GM12872 (cell line): ENCODE results near the gene PACS2.

Experiments used
- TF ChIP-seq, protein P1 (sequence below): IDR thresholded peaks from 3 replicates; pipeline ENCODE4 v1.5.1; 2011; ENCODE audit warnings: low read depth, mild to moderate bottlenecking, low read length, moderate library complexity; ENCODE audit not compliant: insufficient read depth

PACS2 gene

DNA sequence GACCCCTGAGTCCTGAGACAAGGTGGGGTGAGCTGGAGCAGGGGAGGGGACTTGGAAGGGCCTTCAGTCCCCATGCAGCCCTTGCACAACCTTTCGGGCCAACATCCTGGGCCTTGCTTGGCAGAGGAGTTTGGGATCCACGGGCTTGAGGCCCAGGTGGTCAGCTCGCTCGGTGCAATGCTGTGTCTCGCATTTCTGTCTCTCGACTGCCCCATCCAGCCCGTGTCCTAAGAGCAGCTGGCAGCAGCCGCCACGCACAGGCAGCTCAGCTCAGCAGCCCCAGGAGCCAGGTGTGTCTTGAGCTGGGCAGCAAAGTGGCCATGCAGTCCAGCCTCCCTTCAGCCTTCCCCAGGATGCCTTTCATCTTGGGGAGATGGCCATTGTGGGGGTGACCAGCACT, 10.8 kb downstream of the PACS2 start:
- TF ChIP-seq, protein P1, sequence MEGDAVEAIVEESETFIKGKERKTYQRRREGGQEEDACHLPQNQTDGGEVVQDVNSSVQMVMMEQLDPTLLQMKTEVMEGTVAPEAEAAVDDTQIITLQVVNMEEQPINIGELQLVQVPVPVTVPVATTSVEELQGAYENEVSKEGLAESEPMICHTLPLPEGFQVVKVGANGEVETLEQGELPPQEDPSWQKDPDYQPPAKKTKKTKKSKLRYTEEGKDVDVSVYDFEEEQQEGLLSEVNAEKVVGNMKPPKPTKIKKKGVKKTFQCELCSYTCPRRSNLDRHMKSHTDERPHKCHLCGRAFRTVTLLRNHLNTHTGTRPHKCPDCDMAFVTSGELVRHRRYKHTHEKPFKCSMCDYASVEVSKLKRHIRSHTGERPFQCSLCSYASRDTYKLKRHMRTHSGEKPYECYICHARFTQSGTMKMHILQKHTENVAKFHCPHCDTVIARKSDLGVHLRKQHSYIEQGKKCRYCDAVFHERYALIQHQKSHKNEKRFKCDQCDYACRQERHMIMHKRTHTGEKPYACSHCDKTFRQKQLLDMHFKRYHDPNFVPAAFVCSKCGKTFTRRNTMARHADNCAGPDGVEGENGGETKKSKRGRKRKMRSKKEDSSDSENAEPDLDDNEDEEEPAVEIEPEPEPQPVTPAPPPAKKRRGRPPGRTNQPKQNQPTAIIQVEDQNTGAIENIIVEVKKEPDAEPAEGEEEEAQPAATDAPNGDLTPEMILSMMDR = no peak

DNA sequence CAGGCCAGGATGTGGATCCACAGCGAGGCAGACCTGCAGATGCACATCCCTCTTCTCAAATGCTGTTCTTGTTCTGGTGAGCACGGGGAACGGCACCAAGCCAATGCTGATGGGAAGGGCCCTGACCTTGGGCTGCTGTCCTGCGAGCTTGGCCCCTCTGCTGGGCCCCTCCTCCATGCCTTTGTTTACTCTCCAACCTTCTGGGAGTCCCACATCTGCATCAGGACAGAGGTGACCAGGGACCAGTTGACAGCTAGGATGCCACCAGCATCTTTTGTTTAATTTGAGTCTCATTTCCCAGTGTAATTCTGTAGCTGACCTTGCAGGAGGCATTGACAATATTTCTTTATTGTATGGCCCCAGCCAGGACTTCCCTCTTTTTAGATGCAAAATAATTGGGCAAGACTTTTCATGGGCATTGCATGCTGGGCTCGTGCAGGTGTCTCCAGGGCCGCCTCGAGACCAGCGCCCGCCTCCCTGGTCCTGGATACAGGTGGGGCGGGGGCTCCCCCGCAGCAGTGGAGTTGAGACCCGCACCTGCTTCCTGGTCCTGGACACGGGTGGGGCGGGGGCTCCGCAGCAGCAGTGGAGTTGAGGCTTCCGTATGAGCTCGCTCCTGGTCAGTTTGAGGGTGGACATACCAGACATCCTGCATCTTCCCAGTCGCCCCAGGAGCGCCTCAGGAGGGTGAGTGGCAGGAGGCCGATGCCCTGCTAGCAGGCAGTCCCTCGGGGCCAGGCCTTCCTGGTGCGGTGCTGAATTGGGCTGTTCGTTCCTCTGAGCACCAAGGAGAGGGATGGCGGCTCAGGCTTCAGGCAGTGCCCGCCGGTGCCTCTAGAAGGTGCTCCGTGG, 11.4 kb downstream of the PACS2 start:
- TF ChIP-seq, protein P1 = no peak

DNA sequence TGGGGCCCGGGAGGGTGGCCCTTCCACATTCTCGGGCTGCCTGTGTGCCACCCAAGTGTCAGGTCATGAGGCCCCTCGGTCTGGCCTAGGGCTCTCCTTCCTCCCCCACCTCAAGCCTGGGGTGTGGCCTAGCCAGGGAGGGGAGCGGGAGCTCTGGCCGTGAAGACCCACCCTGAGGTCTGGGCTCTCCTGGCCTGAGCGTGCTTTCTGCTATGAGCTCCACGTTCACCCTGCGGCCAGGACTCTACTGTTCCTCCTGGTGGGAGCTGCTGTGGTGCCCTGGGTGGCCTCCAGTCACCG, 12.0 kb downstream of the PACS2 start:
- TF ChIP-seq, protein P1 = no peak

DNA sequence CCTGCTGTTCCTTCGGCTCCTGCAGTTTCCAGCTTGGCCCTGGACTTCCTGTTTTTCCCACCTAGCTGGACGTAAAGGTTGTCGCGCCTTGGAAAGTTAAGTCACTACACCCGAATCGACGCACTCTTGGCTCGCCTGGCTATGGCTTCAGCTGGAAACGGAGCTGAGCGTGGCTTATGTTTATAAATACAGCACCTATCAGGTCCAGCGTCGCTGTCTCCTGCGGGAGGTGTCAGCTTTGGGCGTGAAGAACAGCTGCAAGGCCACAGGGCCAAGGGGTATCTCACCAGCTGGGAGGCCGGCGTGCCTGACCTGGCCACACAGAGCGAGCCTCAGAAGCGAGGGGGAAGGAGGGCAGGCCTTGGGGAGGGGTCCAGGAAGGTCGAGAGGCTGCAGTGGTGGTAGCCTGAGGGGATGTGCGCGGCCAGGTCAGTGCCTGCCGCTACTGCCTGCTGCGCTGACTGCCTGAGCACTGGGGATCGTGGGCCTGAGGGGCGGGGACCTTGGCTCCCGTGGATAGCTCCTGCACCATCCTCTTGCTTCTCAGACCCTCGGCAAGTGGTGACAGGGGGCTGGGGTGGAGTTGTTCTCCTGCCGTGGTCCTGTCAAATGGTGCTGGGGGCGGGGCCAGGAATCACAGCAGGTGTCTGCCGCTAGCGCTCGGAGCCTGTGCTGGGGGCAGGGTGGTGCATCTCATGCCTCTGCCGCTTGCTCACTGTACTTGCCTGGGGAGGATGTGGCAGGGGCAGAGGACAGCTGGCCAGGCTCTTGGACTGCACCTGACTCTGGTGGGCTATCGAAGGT, 12.5 kb downstream of the PACS2 start:
- TF ChIP-seq, protein P1 = no peak

DNA sequence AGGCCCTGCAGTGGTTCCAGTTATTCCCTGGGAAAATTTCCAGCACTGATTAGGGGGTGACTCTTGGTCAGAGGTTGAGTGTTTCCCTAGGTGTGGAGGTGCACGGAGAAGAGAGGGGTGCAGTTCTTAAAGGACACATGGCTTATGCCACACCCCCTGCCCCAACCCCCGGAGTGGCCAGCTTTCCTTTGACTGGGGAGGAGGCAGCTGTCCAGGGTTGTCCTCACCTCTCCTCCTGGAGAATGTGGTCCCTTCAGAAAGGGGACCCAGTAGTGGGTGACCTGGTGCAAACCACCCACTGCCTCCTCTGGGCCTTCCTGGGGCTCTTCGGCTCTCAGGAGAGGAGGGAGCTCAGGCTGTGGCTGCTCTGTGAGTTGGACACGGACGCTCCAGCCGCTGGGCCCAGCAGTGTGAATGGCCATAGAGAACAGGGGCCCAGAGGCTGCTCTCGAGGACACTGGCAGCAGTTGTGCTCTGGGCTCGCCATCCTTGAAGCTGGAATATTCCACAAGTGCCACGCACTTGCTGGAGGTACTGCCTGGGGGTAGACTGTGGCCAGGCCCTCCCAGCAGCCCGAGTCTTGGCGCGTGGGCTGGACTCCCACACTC, 13.6 kb downstream of the PACS2 start:
- TF ChIP-seq, protein P1 = no peak

DNA sequence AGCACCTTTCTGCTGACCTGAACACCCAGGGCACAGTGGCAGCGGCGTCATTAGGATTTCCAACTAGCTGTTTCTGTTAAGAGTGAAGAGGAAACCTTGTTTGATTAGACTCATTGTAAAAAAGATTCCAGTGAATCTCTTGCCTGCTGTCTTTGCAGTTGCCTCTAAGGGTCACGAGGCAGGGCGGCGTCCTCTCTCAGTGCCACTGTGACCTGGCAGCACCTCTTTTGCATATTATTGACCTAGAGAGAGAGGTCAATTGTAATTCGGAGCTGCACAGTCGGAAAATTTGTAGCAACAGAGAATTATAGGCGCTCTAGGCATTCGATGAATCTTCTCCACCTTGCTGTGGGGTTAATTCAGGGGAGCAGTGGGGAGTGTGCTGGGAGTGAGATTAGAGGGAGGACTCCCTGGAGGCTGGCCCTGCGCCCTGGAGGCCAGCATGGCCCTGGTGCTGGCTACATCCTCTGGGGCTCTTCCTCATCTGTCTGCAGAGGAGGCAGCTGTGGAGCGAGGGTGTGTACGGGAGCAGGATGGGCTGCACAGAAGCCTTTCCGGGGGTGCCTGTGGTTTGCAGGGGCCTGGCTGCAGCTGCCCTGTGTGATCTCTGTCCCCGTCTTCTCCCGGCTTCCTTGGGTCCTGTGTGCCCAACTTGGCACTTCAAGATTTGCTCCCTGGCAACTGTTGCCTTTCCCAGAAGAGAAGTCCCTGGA, 14.3 kb downstream of the PACS2 start:
- TF ChIP-seq, protein P1 = no peak
